ENCODE data around the gene DLG5. TPM values are rescaled to one million over a fixed set of nuclear protein-coding genes. Genes with fewer than 3 reads are reported as not detected.

Gene DLG5
- total RNA-seq, 4 donors from 2014 or later: 28.6 to 51.2 (median 40.3) TPM

GRCh38 chr10:77843264-77843663, 83.3 kb downstream of the DLG5 start:
- in situ Hi-C loops (cut with MboI; ENCODE audit: low sequenced_read_pairs in 4 of 4): loop anchor here in 1 of 4 donors (10.0 kb wide), 2 partner anchors 82 to 162 kb away; partner anchors contain the start of gene DLG5
- Histone ChIP-seq H3K9me3 (no peaks in the 10 kb centered on the region), H3K27ac (no peak overlapping the region), H3K27me3 (no peaks in the 10 kb centered on the region), H3K4me3 (no peak overlapping the region), H3K36me3 (peaks cover 0 to 52% of the 10 kb centered on the region in 2 donors), H3K4me1 (peaks cover 8 to 22% of the 10 kb centered on the region in 2 donors)
- TF ChIP-seq, protein P1, sequence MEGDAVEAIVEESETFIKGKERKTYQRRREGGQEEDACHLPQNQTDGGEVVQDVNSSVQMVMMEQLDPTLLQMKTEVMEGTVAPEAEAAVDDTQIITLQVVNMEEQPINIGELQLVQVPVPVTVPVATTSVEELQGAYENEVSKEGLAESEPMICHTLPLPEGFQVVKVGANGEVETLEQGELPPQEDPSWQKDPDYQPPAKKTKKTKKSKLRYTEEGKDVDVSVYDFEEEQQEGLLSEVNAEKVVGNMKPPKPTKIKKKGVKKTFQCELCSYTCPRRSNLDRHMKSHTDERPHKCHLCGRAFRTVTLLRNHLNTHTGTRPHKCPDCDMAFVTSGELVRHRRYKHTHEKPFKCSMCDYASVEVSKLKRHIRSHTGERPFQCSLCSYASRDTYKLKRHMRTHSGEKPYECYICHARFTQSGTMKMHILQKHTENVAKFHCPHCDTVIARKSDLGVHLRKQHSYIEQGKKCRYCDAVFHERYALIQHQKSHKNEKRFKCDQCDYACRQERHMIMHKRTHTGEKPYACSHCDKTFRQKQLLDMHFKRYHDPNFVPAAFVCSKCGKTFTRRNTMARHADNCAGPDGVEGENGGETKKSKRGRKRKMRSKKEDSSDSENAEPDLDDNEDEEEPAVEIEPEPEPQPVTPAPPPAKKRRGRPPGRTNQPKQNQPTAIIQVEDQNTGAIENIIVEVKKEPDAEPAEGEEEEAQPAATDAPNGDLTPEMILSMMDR (IDR thresholded peaks at IDR 0.05 in 4 of 5, conservative IDR thresholded peaks at IDR 0.05 in 1 of 5): no peak
- TF ChIP-seq POLR2A (IDR thresholded peaks at IDR 0.05): no peak
- ATAC-seq: no peak
- intact Hi-C loops (cut with DNase I; ENCODE audit: low total_unique reads): no loop called here
- DNase-seq: no peak

DNA sequence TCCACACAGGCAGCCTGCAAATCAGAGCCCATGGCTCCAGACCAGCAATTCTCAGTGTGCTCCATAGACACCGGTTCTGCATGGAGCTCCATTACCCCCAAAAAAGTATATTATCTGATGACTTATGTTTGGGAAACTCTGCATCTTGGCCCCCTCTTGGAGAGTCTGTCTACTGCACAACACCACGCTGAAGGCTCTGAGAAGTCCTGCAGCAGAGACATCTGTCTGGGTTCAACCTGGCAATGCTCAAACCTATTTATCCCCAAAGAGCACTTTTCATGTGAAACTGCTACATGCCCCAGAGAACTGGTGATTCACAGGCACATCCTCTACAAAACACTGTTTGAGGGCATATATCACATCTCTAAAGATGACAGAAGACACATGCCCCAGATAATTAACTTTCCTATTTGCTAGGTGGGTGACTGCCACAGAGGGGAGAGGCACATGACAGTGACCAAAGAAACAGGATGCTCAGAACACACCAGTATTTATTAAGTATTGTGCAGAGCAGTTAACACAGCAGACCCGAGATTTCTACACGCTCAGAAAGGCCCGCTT, 83.8 kb downstream of the DLG5 start:
- H3K36me3 ChIP-seq: peaks cover 0 to 57% of the 10 kb centered on the region in 2 donors
- ATAC-seq (no peak), DNase-seq (no peak)

DNA sequence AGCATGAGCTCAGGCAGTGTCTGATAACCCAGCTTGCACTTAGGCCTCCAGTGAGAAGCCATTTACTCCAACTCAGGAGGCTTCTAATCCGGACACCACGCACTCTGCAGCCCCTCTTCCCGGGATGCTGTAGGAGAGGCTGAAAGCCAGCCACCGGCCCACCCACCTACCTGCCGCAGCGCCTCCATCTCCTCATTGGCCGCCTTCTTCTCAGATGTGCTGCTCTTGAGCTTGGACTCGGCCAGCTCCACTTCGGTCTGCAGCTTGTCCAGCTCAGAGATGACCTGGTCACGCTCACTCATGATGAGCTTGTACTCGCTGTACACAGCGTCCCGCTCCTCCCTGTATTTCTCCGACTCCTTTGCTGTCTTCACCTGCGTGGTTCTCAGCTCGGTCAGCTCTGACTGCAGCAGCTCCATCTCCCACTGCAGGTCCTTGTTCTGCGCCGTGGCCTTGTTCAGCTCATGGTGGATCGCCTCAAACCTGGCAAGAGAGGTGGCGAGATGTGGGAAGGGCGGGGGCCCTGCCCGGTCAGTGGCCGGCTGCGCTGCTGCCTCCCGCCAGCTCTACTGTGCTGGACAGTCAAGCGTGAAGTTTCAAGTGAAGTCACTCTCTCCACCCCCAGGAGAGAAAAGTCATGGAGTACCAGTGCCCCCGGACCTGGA, 84.7 kb downstream of the DLG5 start:
- Histone ChIP-seq H3K27me3 (no peaks in the 10 kb centered on the region), H3K36me3 (peaks cover 0 to 64% of the 10 kb centered on the region in 2 donors), H3K27ac (no peak overlapping the region), H3K4me1 (peaks cover 6 to 17% of the 10 kb centered on the region in 2 donors), H3K4me3 (no peak overlapping the region), H3K9me3 (no peaks in the 10 kb centered on the region)
- intact Hi-C loops (cut with DNase I; ENCODE audit: low total_unique reads): no loop called here
- ATAC-seq: no peak
- no peak for TF ChIP-seq POLR2A (IDR thresholded peaks at IDR 0.05)
- TF ChIP-seq, protein P1 (IDR thresholded peaks at IDR 0.05 in 4 of 5, conservative IDR thresholded peaks at IDR 0.05 in 1 of 5): no peak
- DNase-seq: no peak
- in situ Hi-C loops (cut with MboI; ENCODE audit: low sequenced_read_pairs in 4 of 4): loop anchor here in 1 of 4 donors (10.0 kb wide), 2 partner anchors 83 to 163 kb away; partner anchors contain the start of gene DLG5

More for the DNA sequence above, 83.8 kb downstream of the DLG5 start:
- no peak overlapping the region for H3K27ac ChIP-seq
- TF ChIP-seq, protein P1 (IDR thresholded peaks at IDR 0.05 in 4 of 5, conservative IDR thresholded peaks at IDR 0.05 in 1 of 5): no peak
- TF ChIP-seq POLR2A (IDR thresholded peaks at IDR 0.05): no peak
- intact Hi-C loops (cut with DNase I; ENCODE audit: low total_unique reads): no loop called here
- H3K27me3 ChIP-seq: no peaks in the 10 kb centered on the region
- in situ Hi-C loops (cut with MboI; ENCODE audit: low sequenced_read_pairs in 4 of 4): loop anchor here in 1 of 4 donors (10.0 kb wide), 2 partner anchors 82 to 162 kb away; partner anchors contain the start of gene DLG5
- no peaks in the 10 kb centered on the region for H3K9me3 ChIP-seq
- no peak overlapping the region for H3K4me3 ChIP-seq
- H3K4me1 ChIP-seq: peaks cover 8 to 22% of the 10 kb centered on the region in 2 donors

- intact Hi-C loops (cut with DNase I; ENCODE audit: low total_unique reads): no loop called here
Observed at GRCh38 chr10:77840636-77841035, 85.9 kb downstream of the DLG5 start.

More at GRCh38 chr10:77840636-77841035, 85.9 kb downstream of the DLG5 start:
- peaks cover 5 to 11% of the 10 kb centered on the region in 2 donors for H3K4me1 ChIP-seq
- peaks cover 0 to 66% of the 10 kb centered on the region in 2 donors for H3K36me3 ChIP-seq
- H3K27ac ChIP-seq: no peak overlapping the region
- TF ChIP-seq, protein P1 (IDR thresholded peaks at IDR 0.05 in 4 of 5, conservative IDR thresholded peaks at IDR 0.05 in 1 of 5): no peak
- TF ChIP-seq POLR2A (IDR thresholded peaks at IDR 0.05): no peak
- in situ Hi-C loops (cut with MboI; ENCODE audit: low sequenced_read_pairs in 4 of 4): loop anchor here in 1 of 4 donors (10.0 kb wide), 2 partner anchors 84 to 164 kb away; partner anchors contain the start of gene DLG5
- no peaks in the 10 kb centered on the region for H3K27me3 ChIP-seq
- DNase-seq (no peak), ATAC-seq (no peak)
- H3K4me3 ChIP-seq: no peak overlapping the region
- no peaks in the 10 kb centered on the region for H3K9me3 ChIP-seq

Data from gastrocnemius medialis (tissue), 4 donors.